Suppressor macrophage treated with lipopolysaccharide for 4 hours (primary cell): Measurements from ENCODE around the gene HTD2.
"Not testable (repeated sequence)": the region's sequence is repeated elsewhere in the genome, so short reads cannot be mapped to it uniquely, and the experiment has no call there.

Experiments
- DNase-seq: peaks from one replicate; pipeline ENCODE4 v3.0.0-alpha.2; 2020

The HTD2 gene

GRCh38 chr3:58333206-58334012, 27.1 kb downstream of the HTD2 start:
- no peak for DNase-seq

- DNase-seq = no peak
Observed at GRCh38 chr3:58334013-58334321, 27.6 kb downstream of the HTD2 start.

DNA sequence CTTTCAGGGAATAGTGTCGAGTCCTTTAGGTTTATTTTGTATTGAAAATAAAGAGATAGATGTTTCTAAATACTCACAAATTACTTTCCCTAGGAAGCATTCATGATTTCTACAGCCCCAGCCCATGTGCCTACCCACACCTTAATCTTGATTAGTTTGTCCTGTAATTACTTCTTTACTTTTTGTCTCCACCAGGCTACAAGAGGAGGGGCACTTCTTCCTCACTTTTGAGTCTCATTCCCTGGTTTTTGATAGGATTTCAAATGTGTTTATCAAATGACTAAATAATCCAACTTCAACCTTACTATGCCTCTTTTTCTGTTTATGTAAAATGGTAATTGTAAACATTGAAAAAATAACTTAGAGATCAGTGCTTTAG, 28.2 kb downstream of the HTD2 start:
- no peak for DNase-seq

DNA sequence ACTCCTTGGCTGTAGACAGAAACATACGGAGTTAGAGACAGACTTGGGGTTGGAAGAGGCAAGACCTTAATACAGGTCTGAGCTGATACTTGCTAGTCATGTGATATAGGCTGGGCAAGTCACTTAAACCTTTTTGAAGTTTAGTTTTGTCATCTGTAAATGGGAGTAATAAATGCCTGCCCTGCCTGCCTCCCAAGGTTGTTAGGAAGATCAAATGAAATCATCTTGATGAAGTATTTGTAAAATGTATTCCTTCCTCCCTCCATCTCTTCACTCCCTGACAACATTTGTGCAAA, 29.3 kb downstream of the HTD2 start:
- DNase-seq = no peak

GRCh38 chr3:58336135-58336882, 30.0 kb downstream of the HTD2 start:
- DNase-seq = no peak

- no peak for DNase-seq
Observed at GRCh38 chr3:58337190-58337589, 30.9 kb downstream of the HTD2 start.

GRCh38 chr3:58339146-58339545, 32.8 kb downstream of the HTD2 start:
- not testable (repeated sequence) for DNase-seq

GRCh38 chr3:58340594-58341244, 34.4 kb downstream of the HTD2 start:
- DNase-seq = no peak

DNA sequence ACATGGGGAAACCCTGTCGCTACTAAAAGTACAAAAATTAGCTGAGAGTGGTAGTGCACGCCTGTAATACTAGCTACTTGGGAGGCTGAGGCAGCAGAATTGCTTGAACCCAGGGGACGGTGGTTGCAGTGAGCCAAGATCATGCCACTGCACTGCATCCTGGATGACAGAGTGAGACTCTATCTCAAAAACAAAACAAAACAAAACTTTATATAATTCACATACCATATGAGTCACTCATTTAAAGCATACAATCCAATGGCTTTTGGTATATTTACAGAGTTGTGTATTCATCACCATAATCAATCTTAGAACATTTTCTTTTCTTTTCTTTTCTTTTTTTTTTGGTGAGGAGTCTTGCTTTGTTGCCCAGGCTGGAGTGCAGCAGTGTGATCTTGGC, 35.1 kb downstream of the HTD2 start:
- DNase-seq = no peak

GRCh38 chr3:58342676-58343075, 36.4 kb downstream of the HTD2 start:
- DNase-seq = no peak

DNA sequence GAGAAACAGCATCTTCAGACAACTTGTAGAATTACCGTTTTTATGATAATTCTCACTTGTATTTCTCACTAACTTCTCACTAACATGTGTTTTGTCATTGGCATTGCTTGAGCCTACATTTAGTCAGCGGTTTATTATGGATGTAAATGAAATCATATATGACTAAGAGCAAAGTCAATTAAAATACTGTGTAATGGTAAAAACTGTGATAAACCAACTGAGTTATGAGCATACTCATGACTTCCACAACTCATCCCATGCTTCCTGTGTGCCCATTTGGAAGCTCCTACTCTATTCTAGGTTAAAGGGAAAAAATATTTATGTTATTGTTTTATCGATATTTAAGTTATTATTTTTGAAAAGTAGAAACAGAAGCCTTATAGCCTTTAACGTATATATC, 39.1 kb downstream of the HTD2 start:
- no peak for DNase-seq

- no peak for DNase-seq
Observed at GRCh38 chr3:58346368-58346767, 40.0 kb downstream of the HTD2 start.

DNA sequence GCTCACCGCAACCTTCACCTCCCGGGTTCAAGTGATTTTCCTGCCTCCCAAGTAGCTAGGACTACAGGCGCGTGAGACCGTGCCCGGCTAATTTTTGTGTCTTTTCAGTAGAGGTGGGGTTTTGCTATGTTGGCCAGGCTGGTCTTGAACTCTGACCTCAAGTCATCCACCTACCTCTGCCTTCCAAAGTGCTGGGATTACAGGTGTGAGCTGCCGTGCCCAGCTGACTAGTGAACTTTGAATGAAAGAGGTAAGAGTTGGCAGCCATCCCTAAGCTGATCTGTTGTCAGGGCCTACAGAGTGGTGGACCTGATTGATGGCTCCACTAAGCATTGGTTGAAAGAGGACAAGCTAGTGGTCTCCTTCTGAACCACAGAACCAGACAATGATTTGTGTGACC, 41.7 kb downstream of the HTD2 start:
- DNase-seq = no peak

DNA sequence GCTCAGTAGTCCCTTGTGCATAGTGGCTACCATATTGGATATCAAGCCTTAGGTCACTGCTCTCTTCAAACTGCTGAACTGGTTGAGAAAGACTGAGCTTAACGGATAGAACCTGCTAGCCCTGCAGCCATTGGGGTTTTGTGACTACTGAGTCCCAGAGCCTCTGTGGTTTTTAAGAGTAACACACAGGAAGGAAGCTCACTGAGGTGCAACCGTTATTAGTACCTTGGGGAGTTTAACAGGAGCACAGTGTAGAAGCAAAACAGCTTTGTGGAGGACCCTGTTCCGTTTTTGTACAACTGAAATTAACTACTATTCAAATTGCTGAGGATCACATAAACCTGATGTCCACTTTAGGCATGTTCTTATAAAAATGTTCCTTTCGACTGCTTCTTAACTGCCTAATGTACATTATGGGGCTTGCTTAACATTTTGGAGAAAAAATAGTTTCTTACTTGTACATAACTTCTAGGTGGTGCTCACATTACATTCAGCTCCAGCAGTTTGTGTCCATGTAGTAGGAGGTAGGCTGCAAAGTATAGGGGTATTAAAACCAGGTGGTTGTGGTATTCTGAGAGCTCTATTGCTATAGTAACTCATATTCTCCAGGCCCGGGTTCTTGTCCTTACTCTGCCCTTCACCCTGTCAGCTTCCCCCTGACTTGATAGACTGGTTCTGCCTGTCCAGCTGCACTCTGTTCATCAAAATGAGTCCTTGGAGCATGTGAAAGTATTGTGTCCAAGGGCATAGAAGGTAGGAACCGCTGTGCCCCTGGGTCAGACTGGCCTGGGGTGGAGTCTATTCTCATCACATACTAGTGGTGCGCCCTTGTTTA, 43.7 kb downstream of the HTD2 start:
- DNase-seq = no peak

DNA sequence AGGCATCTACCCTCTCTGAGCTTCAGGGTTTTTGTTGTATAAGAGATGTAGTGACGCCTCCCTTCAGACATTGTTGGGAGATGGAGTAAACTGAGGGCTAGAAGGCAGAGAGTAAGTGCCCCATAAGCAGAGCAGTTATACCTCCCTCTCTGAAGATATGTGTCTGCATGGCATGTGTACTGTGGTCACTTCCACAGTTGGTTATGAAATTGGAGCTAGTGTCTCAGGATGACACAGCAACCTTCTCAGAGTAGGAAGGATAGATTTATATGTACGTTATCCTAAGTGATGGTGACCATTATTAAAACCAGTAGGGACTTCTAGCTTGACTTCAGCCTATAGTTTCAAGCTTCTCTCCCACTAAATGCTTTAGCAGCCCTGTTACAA, 44.3 kb downstream of the HTD2 start:
- peak; percentile 49 for DNase-seq

DNA sequence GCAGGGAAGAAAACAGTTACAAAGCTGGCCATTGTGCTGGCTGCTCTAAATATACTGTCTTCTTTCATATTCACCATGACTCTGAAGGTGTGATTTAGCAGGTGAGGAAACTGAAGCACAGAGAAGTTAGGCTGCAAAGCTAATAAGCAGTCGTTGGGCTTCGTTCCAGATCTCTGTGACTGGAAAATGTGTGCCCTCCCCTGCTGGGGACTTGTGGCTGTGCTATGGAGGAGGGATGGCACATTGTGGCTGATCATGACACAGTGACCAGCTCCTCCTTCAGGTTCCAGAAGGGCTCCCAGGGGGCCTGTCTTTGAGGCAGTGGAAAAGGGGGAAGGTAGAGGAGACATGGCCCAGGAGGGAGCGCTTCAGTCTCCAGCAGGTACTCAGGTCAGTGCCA, 45.6 kb downstream of the HTD2 start:
- peak; percentile 10 for DNase-seq

DNA sequence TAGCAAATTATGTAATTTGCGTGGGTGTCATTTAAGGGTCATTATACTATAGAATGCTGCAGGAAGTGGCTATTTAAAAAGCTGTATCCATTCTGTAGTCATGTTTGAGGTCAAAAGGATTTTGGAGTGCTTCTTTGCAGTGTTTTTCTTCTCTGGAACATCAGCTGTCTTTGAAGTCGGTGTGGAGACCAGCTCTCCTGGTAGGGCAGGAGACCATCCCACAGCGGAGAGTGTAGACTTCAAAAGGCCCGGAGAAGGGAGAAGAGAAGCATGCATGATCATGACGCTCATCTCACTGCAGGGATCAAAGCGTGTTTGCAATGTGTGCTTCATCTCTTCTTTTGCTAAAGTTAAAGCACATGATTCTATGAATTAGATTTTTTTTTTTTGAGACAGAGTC, 46.3 kb downstream of the HTD2 start:
- DNase-seq = peak; percentile 15

DNA sequence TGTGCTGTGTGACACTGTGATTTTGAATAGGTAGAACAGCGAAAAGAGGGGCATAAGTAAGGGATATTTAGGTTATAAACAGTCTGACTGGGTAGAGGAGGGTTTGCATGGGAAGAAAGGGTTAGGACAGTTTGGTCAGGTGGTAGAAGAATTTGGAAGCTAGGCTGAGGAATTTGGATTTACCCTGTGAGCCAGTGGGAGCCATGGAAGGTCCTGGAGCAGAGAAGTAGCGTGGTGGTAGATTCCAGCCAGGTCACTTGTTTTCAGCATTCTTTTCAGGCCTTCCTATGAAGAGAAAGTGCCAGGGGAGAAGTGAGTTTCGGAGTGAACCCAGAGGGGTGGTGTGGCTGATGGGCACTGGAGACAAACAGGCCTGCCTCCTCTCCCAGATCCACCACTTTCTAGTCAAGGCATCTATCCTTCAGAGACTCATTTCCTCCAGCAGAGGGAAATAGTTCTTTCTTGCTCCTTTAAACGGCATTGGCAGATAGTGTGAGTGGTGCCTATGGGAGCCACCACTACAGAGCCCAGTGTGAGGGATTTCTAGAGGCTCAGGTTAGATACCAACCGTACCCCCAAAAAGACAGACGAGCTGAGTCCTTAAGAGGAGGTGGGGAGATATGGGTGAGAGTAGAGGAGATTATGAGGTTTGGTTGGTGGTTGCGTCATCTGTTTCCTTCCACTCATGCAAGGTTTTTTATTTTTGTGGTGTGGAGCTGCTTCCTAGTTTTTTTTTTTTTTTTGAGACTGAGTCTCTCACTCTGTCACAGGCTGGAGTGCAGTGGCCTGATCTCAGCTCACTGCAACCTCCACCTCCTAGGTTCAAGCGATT, 47.6 kb downstream of the HTD2 start:
- peak; percentile 55 for DNase-seq

GRCh38 chr3:58355179-58355578, 48.9 kb downstream of the HTD2 start:
- peak; percentile 59 for DNase-seq

DNA sequence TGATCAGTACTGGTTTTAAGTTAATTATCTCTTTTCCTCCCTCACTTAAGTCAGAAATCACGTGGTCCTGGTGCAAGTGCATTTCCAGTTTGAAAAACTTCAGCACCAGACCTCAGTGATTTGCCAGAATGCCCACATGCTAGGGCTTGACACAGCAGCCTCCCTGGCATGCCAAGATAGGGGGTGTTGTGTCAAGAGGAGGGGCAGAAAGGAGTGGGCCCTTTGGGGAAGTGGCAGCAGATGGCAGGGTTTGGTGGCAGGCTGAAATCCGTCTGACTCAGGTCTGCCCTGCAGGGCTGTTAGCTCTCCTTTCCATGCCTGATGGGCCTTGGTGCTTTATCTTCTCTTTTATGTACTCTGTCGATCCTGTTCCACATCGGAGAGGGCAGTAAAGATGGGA, 49.7 kb downstream of the HTD2 start:
- peak; percentile 55 for DNase-seq

DNA sequence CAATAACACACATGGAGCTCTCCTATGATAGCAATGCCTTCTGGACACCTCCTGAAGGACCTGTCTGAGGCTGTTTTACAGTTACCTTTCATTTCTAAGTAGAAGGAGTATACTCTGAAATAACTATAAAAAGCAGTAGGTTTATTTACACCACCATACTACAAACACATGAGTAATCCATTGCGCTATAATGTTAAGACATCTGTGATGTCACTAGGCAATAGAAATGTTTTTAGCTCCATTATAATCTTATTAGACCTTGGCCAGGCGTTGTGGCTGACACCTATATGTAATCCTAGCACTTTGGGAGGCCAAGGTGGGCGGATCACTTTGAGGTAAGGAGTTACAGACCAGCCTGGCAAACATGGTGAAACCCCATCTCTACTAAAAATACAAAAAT, 51.1 kb downstream of the HTD2 start:
- DNase-seq = no peak

- no peak for DNase-seq
Observed at GRCh38 chr3:58358092-58358491, 51.8 kb downstream of the HTD2 start.

DNA sequence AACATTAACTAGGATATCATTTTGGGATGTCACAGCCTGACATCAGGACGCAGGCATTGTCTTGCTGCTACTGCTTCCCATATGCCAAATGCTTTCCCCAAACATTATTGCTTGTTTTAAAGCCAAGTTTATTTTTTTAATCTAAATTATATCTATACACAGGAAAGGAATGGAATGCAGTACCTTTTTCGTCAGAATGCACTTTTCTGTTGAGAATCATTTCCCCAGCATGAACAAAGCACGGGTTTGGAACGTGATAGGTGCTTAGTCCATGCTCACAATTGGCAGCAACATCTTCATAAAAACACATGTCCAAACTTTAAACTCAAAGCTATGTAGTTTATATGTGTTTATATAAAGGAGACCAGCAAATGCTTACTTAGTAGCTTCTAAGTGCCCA, 52.5 kb downstream of the HTD2 start:
- DNase-seq = no peak
